K562 (cell line): ENCODE data around the gene IPO13. TPM values are rescaled to one million over a fixed set of nuclear protein-coding genes. Genes with fewer than 3 reads are reported as not detected.

Experiments
- ATAC-seq: fragments of 200-7000 bp; cut with Tn5 transposase; 3 replicates; pipeline ENCODE4 v1.9.1; 2020; ENCODE audit warnings: moderate library complexity
- BruUV-seq: library from RNA; stranded (reverse); fragments of 400-500 nt; replicated peaks from 2 replicates; lab custom pipeline; 2021; lab: Mats Ljungman, UMichigan
- CTCF ChIA-PET: fragments of 300-600 bp; formaldehyde crosslinking; extraction: SDS; loops from one replicate; lab custom pipeline; 2021; ENCODE audit warnings: low intra/inter-chr PET ratio; lab: Yijun Ruan, JAX
- POLR2A ChIA-PET: fragments of 300-600, 350-650 bp; sonication (Branson Sonifier 250); formaldehyde crosslinking; extraction: SDS; loops from one replicate; lab custom pipeline; 2021; ENCODE audit warnings: antibody characterized with exemption, inconsistent platforms; lab: Yijun Ruan, JAX
- DNase-seq, 4 experiments: peaks; one replicate each; pipeline versions ENCODE4 v3.0.0 to v3.0.0-alpha.2; 2011 to 2018; ENCODE audit warnings: low spot score in 3 of 4, mixed read lengths in 3 of 4; ENCODE audit errors: extremely low read depth in 1 of 4
- FAIRE-seq: peaks from 2 replicates; lab custom pipeline; 2011; peaks lifted over from hg19 to GRCh38; lab: Jason Lieb, UNC
- H2AFZ ChIP-seq: 2 replicates; pipeline ENCODE4 v1.6.0; 2011; ENCODE audit warnings: low read depth, low read length, control low read depth, inconsistent platforms
- H3K27ac ChIP-seq: fragments of 200-600 bp; 3 replicates; pipeline ENCODE4 v1.8.0; 2011; ENCODE audit warnings: low read depth, mild to moderate bottlenecking, control low read depth, inconsistent platforms, low read length, moderate library complexity, mixed read lengths; ENCODE audit errors: extremely low read depth
- H3K27me3 ChIP-seq, 2 experiments: fragments of 300-600 bp in 1 of 2; 2 replicates in 1 of 2; 3 replicates in 1 of 2; pipeline versions ENCODE4 v1.6.0 to v1.8.0; 2011; ENCODE audit warnings: inconsistent platforms in 2 of 2, low read length in 2 of 2, mild to moderate bottlenecking in 1 of 2, mixed read lengths in 1 of 2, moderate library complexity in 1 of 2; ENCODE audit not compliant: control insufficient read depth in 2 of 2, insufficient read depth in 2 of 2
- H3K36me3 ChIP-seq: fragments of 300-600 bp; 3 replicates; pipeline ENCODE4 v1.8.0; 2011; ENCODE audit warnings: mild to moderate bottlenecking, low read length, inconsistent platforms; ENCODE audit not compliant: control insufficient read depth, insufficient read depth
- H3K4me1 ChIP-seq, 2 experiments: fragments of 200-600 bp in 1 of 2; replicated peaks in 1 of 2; 2 replicates in 1 of 2; 3 replicates in 1 of 2; pipeline versions ENCODE4 v1.5.1 to v1.8.0; 2011; ENCODE audit warnings: inconsistent platforms in 2 of 2, low read length in 2 of 2, mild to moderate bottlenecking in 1 of 2, mixed read lengths in 1 of 2, moderate library complexity in 1 of 2; ENCODE audit not compliant: control insufficient read depth in 2 of 2, insufficient read depth in 2 of 2
- H3K4me2 ChIP-seq: 2 replicates; pipeline ENCODE4 v1.6.1; 2011; ENCODE audit warnings: low read length, control low read depth, inconsistent platforms, mixed read lengths; ENCODE audit not compliant: insufficient read depth
- H3K4me3 ChIP-seq: fragments of 200-600 bp; sonication (generic), shearing (Covaris generic); 2 replicates; pipeline ENCODE4 v1.5.1; 2016; ENCODE audit warnings: control low read depth, inconsistent platforms
- H3K79me2 ChIP-seq: fragments of 200-600 bp; 3 replicates; pipeline ENCODE4 v1.8.0; 2011; ENCODE audit warnings: low read length, inconsistent platforms; ENCODE audit not compliant: control insufficient read depth, insufficient read depth
- H3K9ac ChIP-seq, 2 experiments: 2 replicates each; pipeline versions ENCODE4 v1.6.0 to v1.6.1; 2011; ENCODE audit warnings: low read depth in 2 of 2, low read length in 2 of 2, control low read depth in 1 of 2, inconsistent platforms in 1 of 2, mild to moderate bottlenecking in 1 of 2, mixed read lengths in 1 of 2; ENCODE audit not compliant: insufficient read depth in 1 of 2
- H3K9me1 ChIP-seq: one replicate; pipeline ENCODE4 v1.6.0; 2011; ENCODE audit warnings: inconsistent platforms, mild to moderate bottlenecking, low read length, moderate library complexity; ENCODE audit not compliant: control insufficient read depth, insufficient read depth
- H3K9me3 ChIP-seq: replicated peaks from 2 replicates; pipeline ENCODE4 v1.5.1; 2011; ENCODE audit warnings: low read depth, low read length, inconsistent platforms; ENCODE audit not compliant: control insufficient read depth, insufficient read depth
- H4K20me1 ChIP-seq: replicated peaks from 2 replicates; pipeline ENCODE4 v1.6.1; 2011; ENCODE audit warnings: low read length, inconsistent platforms, mixed read lengths; ENCODE audit not compliant: control insufficient read depth, insufficient read depth
- C11orf30 ChIP-seq: fragments of 450-650 bp; IDR thresholded peaks from 2 replicates; pipeline ENCODE4 v1.6.1; 2016; ENCODE audit warnings: low read depth, mild to moderate bottlenecking
- CTBP1 ChIP-seq: fragments of 450-650 bp; IDR thresholded peaks from 2 replicates; pipeline ENCODE4 v1.6.1; 2016; ENCODE audit warnings: borderline replicate concordance
- DPF2 ChIP-seq: fragments of 450-650 bp; IDR thresholded peaks from 2 replicates; pipeline ENCODE4 v1.6.1; 2016
- HDAC1 ChIP-seq, 2 experiments: fragments of 450-650 bp; IDR thresholded peaks; 2 replicates each; pipeline ENCODE4 v1.6.1; 2016 to 2017; ENCODE audit warnings: inconsistent platforms in 1 of 2, mild to moderate bottlenecking in 1 of 2, moderate library complexity in 1 of 2
- HDGF ChIP-seq: fragments of 450-650 bp; IDR thresholded peaks from 2 replicates; pipeline ENCODE4 v1.6.1; 2016
- NCOR1 ChIP-seq: fragments of 450-650 bp; IDR thresholded peaks from 2 replicates; pipeline ENCODE4 v1.6.1; 2016; ENCODE audit warnings: mild to moderate bottlenecking, moderate library complexity
- NR2F6 ChIP-seq: fragments of 450-650 bp; formaldehyde crosslinking; IDR thresholded peaks from 2 replicates; pipeline ENCODE4 v1.4.0; 2020; ENCODE audit warnings: mild to moderate bottlenecking
- POLR2A ChIP-seq: fragments of 450-650 bp; conservative IDR thresholded peaks from 2 replicates; pipeline ENCODE4 v1.6.1; 2016
- POLR2AphosphoS2 ChIP-seq: IDR thresholded peaks from 2 replicates; pipeline ENCODE4 v1.6.1; 2012; ENCODE audit warnings: low read length, improper control_type of control experiment
- POLR2B ChIP-seq: fragments of 450-650 bp; IDR thresholded peaks from 2 replicates; pipeline ENCODE4 v1.6.1; 2018; ENCODE audit warnings: low read depth; ENCODE audit not compliant: partially characterized antibody
- RBM17 ChIP-seq: fragments of 200-400 bp; formaldehyde crosslinking; IDR thresholded peaks from 2 replicates; pipeline ENCODE4 v1.6.1; 2017; ENCODE audit warnings: low read depth, mild to moderate bottlenecking, low read length, borderline replicate concordance
- SIN3A ChIP-seq, 2 experiments: fragments of 150-350 bp in 1 of 2; IDR thresholded peaks; 2 replicates each; pipeline ENCODE4 v1.6.1; 2011 to 2016; ENCODE audit warnings: borderline replicate concordance in 2 of 2, low read depth in 2 of 2, low read length in 2 of 2, mild to moderate bottlenecking in 2 of 2, moderate library complexity in 2 of 2; ENCODE audit not compliant: control insufficient read depth in 1 of 2
- SPI1 ChIP-seq: IDR thresholded peaks from 2 replicates; pipeline ENCODE4 v1.6.1; 2011; ENCODE audit warnings: low read depth, low read length, control low read depth, borderline replicate concordance
- SREBF1 ChIP-seq: fragments of 150-350 bp; IDR thresholded peaks from 2 replicates; pipeline ENCODE4 v1.6.1; 2014; ENCODE audit warnings: antibody characterized with exemption, low read depth, low read length, borderline replicate concordance
- TRIM24 ChIP-seq, 2 experiments: fragments of 450-650 bp; IDR thresholded peaks; 2 replicates each; pipeline ENCODE4 v1.6.1; 2016
- XRCC5 ChIP-seq: fragments of 200-400 bp; formaldehyde crosslinking; IDR thresholded peaks from 2 replicates; pipeline ENCODE4 v1.6.1; 2017; ENCODE audit warnings: low read depth, mild to moderate bottlenecking, low read length
- ZNF140 ChIP-seq: fragments of 250-450 bp; sonication (Bioruptor Pico); IDR thresholded peaks from 2 replicates; pipeline ENCODE4 v1.8.0; 2021; ENCODE audit warnings: moderate library complexity, mild to moderate bottlenecking, inconsistent platforms
- WGBS: fragments of 100-300 bp; shearing (Covaris generic); methylation state at CpG from one replicate; pipeline ENCODE4 v1.1.6; 2016; ENCODE audit warnings: low coverage, mixed read lengths; ENCODE audit not compliant: insufficient coverage; ENCODE audit errors: missing lambda C conversion rate; 5-methylcytosine and 5-hydroxymethylcytosine counted together
- in situ Hi-C: fragments of 300-500 bp; cut with MboI; formaldehyde crosslinking; loops from 4 replicates; pipeline ENCODE4 v1.15.0; 2018; ENCODE audit warnings: inconsistent platforms, mixed read lengths
- intact Hi-C: fragments of 100-400 bp; cut with micrococcal nuclease; formaldehyde crosslinking; loops from 2 replicates; pipeline ENCODE4 v1.14.2; 2022
- polyA plus RNA-seq, 8 experiments: library from polyadenylated mRNA; depleted of rRNA in 4 of 8; stranded (reverse) in 5 of 8; unstranded in 3 of 8; fragments of >200 nt; fragmentation: Nextera tagmentation in 2 of 8; fragmentation: Illumina TruSeq in 1 of 8; extraction: Ambion mirVana in 2 of 8; extraction: Trizol in 1 of 8; gene quantifications; 2 replicates each; pipeline versions ENCODE4 v1.2.1 to v1.2.3, GENCODE V29; 2011 to 2014; ENCODE audit warnings: inconsistent platforms in 1 of 8, missing spikeins in 1 of 8
- total RNA-seq, 7 experiments: library from RNA; depleted of rRNA in 6 of 7; stranded (reverse); fragments of >200 nt in 6 of 7; fragmentation: Illumina TruSeq in 2 of 7; extraction: Trizol in 2 of 7; gene quantifications; 2 replicates each; pipeline versions ENCODE4 v1.2.1 to v1.2.3, GENCODE V29; 2011 to 2021; ENCODE audit warnings: low replicate concordance in 1 of 7
- TF ChIP-seq, protein P1 (sequence below): sonication (generic); formaldehyde crosslinking; IDR thresholded peaks from 2 replicates; pipeline ENCODE4 v1.8.0; 2022; ENCODE audit warnings: missing genetic modification reagents, mild to moderate bottlenecking, moderate library complexity, borderline replicate concordance
- TF ChIP-seq, protein P2 (sequence below): fragments of 450-650 bp; IDR thresholded peaks from 2 replicates; pipeline ENCODE4 v1.6.1; 2016; ENCODE audit warnings: antibody characterized with exemption
- TF ChIP-seq, protein P3 (sequence below): fragments of 450-650 bp; IDR thresholded peaks from 2 replicates; pipeline ENCODE4 v1.6.1; 2016; ENCODE audit warnings: missing biosample characterization, missing genetic modification characterization

Gene IPO13
- total and polyA plus RNA-seq, 9 of the 15 experiments (the other 6 are each of a cell fraction or from before 2014, with no cell fraction given): 7.0 to 30.8 (median 16.2) TPM

DNA sequence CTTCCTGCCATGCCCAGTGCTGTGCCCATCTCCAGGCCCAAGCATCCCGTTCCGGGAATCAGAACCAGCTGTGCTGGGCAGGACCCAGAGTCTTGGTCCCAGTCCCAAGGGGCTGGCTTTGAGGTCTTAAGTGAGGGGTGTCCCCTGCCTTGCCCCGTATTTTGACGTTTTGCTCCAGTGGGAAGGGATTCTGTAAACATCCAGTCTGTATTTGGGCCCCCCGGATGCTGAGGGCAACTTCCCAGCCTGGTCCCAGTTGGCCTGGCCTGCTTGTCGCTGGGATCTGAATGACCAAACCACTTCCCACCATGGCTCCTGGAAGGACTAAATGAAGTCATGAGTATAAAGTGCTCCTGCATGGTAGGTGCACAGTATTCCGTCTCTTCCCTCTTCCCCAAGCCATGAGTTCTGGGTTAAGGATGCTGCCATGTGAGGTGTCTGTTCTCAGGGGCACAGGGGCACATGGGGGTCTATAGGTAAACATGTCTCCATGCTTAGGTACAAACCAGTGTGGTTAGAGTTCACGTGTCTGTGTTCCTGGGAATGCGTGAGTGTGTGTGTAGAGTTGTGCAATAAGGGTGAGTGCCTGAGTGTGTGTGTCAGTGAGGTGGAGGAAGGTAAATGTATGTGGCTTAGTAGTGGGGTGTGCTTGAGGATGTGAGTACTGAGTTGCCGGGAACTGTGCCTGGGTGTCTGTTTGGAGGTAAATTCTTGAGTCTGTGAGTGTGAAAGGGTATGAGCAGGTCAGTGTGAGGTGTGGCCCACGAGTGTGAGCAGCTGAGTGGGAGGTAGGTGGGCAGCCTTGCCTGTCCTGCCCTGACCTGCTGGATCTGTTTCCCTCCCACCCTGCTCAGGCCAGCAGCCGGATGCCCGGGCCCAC, 33.7 kb downstream of the IPO13 start:
- ATAC-seq (no peak), FAIRE-seq (peak; percentile 86), DNase-seq (no peak)
- H2AFZ ChIP-seq: peak overlapping the region; percentile 17; the same call in 1 of the 2 replicates
- intact Hi-C loops: no loop called here
- H3K79me2 ChIP-seq: peaks cover 73% of the 10 kb centered on the region
- peak overlapping the region; percentile 75 to 99 for H3K9ac ChIP-seq
- no peaks in the 10 kb centered on the region for H3K9me3 ChIP-seq
- peak overlapping the region; percentile 79 for H3K27ac ChIP-seq
- no peaks in the 10 kb centered on the region for H3K27me3 ChIP-seq
- CTCF ChIA-PET: no interaction called here
- peak overlapping the region; percentile 47 for H3K4me3 ChIP-seq
- H4K20me1 ChIP-seq: peaks cover 32% of the 10 kb centered on the region
- POLR2A ChIA-PET: interaction anchor here (0.5 to 1.1 kb wide), 4 partner anchors 8 to 12 kb away, joined by 3 to 4 read pairs (median 3); no protein-coding TSS in a partner anchor
- BruUV-seq: no TSS peak
- peaks cover 48 to 83% of the 10 kb centered on the region in 2 experiments for H3K4me1 ChIP-seq
- WGBS: 33% methylated on average over 13 of the region's 13 CpGs
- H3K36me3 ChIP-seq: peaks cover 80% of the 10 kb centered on the region
- H3K9me1 ChIP-seq: peaks cover 21% of the 10 kb centered on the region
- in situ Hi-C loops: no loop called here
- H3K4me2 ChIP-seq: peak overlapping the region; percentile 86
- TF ChIP-seq SIN3A (IDR thresholded peaks at IDR 0.05; ENCODE audit: borderline replicate concordance in 2 of 2, control insufficient read depth in 1 of 2, low read depth in 2 of 2, low read length in 2 of 2) (peak in 1 of 2 experiments; percentile 46; a peak in 1 of 4 replicates), SPI1 (0 out of 2 replicates have a peak, but pooled peaks have one; percentile 2), HDGF (peak; percentile 70; the same call in 1 of the 2 replicates), POLR2AphosphoS2 (no peak), TRIM24 (IDR thresholded peaks at IDR 0.05) (0 out of 4 replicates have a peak, but pooled peaks of 1 of the 2 experiments have one; percentile 27), POLR2A (0 out of 2 replicates have a peak, but pooled peaks have one; percentile 27), NCOR1 (no peak), CTBP1 (no peak), C11orf30 (no peak), POLR2B (peak; percentile 49), HDAC1 (IDR thresholded peaks at IDR 0.05) (peak in 1 of 2 experiments; percentile 29; a peak in 1 of 4 replicates), XRCC5 (no peak), SREBF1 (no peak), NR2F6 (CRISPR knock-in tag) (no peak), DPF2 (0 out of 2 replicates have a peak, but pooled peaks have one; percentile 15), ZNF140 (CRISPR knock-in tag) (no peak), RBM17 (no peak)
- TF ChIP-seq, protein P1, sequence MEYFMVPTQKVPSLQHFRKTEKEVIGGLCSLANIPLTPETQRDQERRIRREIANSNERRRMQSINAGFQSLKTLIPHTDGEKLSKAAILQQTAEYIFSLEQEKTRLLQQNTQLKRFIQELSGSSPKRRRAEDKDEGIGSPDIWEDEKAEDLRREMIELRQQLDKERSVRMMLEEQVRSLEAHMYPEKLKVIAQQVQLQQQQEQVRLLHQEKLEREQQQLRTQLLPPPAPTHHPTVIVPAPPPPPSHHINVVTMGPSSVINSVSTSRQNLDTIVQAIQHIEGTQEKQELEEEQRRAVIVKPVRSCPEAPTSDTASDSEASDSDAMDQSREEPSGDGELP: peak; percentile 17; the same call in 1 of the 2 replicates
- TF ChIP-seq, protein P2, sequence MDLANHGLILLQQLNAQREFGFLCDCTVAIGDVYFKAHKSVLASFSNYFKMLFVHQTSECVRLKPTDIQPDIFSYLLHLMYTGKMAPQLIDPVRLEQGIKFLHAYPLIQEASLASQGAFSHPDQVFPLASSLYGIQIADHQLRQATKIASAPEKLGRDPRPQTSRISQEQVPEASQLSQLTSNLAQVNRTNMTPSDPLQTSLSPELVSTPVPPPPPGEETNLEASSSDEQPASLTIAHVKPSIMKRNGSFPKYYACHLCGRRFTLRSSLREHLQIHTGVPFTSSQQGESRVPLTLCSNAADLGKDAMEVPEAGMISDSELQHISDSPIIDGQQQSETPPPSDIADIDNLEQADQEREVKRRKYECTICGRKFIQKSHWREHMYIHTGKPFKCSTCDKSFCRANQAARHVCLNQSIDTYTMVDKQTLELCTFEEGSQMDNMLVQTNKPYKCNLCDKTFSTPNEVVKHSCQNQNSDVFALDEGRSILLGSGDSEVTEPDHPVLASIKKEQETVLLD: peak; percentile 45; the same call in 1 of the 2 replicates
- TF ChIP-seq, protein P3, sequence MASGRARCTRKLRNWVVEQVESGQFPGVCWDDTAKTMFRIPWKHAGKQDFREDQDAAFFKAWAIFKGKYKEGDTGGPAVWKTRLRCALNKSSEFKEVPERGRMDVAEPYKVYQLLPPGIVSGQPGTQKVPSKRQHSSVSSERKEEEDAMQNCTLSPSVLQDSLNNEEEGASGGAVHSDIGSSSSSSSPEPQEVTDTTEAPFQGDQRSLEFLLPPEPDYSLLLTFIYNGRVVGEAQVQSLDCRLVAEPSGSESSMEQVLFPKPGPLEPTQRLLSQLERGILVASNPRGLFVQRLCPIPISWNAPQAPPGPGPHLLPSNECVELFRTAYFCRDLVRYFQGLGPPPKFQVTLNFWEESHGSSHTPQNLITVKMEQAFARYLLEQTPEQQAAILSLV (tag): peak; percentile 55; the same call in 1 of the 2 replicates
